ENCODE measurements around the gene PHACTR4. TPM values are rescaled to one million over a fixed set of nuclear protein-coding genes. Genes with fewer than 3 reads are reported as not detected.

PHACTR4 gene
- total and polyA plus RNA-seq, 9 of the 15 experiments (the other 6 are each of a cell fraction or from before 2014, with no cell fraction given) = 6.4 to 43.6 (median 14.2) TPM

- TF ChIP-seq HCFC1 (IDR thresholded peaks at IDR 0.05; ENCODE audit: low read depth, low read length) (no peak), CBFA2T3 (IDR thresholded peaks at IDR 0.05) (no peak), RNF2 (IDR thresholded peaks at IDR 0.05) (no peak), U2AF1 (optimal IDR thresholded peaks at IDR 0.05; ENCODE audit: low read depth, low read length) (no peak), ZNF79 (CRISPR knock-in tag; IDR thresholded peaks at IDR 0.05; ENCODE audit: low read depth) (no peak), RBM34 (IDR thresholded peaks at IDR 0.05; ENCODE audit: borderline replicate concordance, insufficient read depth, low read length) (no peak), ILF3 (IDR thresholded peaks at IDR 0.05; ENCODE audit: borderline replicate concordance) (peak; percentile 81; the same call in 1 of the 2 replicates), RB1 (IDR thresholded peaks at IDR 0.05; ENCODE audit: low read depth) (no peak), GTF2F1 (IDR thresholded peaks at IDR 0.05; ENCODE audit: low read depth, low read length) (no peak; the same call in 1 of the 2 replicates), EP400 (IDR thresholded peaks at IDR 0.05) (peak; percentile 54; the same call in 1 of the 2 replicates), HES1 (IDR thresholded peaks at IDR 0.05; ENCODE audit: low read depth) (no peak), DMBX1 (CRISPR knock-in tag; IDR thresholded peaks at IDR 0.05; ENCODE audit: borderline replicate concordance) (no peak), TEAD2 (tag; IDR thresholded peaks at IDR 0.05) (no peak), RFX1 (IDR thresholded peaks at IDR 0.05) (no peak; the same call in 1 of the 2 replicates), SRSF7 (optimal IDR thresholded peaks at IDR 0.05; ENCODE audit: low read depth, low read length) (no peak)
- TF ChIP-seq, protein P1, sequence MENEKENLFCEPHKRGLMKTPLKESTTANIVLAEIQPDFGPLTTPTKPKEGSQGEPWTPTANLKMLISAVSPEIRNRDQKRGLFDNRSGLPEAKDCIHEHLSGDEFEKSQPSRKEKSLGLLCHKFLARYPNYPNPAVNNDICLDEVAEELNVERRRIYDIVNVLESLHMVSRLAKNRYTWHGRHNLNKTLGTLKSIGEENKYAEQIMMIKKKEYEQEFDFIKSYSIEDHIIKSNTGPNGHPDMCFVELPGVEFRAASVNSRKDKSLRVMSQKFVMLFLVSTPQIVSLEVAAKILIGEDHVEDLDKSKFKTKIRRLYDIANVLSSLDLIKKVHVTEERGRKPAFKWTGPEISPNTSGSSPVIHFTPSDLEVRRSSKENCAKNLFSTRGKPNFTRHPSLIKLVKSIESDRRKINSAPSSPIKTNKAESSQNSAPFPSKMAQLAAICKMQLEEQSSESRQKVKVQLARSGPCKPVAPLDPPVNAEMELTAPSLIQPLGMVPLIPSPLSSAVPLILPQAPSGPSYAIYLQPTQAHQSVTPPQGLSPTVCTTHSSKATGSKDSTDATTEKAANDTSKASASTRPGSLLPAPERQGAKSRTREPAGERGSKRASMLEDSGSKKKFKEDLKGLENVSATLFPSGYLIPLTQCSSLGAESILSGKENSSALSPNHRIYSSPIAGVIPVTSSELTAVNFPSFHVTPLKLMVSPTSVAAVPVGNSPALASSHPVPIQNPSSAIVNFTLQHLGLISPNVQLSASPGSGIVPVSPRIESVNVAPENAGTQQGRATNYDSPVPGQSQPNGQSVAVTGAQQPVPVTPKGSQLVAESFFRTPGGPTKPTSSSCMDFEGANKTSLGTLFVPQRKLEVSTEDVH (IDR thresholded peaks at IDR 0.05; ENCODE audit: low read depth, partially characterized antibody) = peak; percentile 79
- TF ChIP-seq, protein P2, sequence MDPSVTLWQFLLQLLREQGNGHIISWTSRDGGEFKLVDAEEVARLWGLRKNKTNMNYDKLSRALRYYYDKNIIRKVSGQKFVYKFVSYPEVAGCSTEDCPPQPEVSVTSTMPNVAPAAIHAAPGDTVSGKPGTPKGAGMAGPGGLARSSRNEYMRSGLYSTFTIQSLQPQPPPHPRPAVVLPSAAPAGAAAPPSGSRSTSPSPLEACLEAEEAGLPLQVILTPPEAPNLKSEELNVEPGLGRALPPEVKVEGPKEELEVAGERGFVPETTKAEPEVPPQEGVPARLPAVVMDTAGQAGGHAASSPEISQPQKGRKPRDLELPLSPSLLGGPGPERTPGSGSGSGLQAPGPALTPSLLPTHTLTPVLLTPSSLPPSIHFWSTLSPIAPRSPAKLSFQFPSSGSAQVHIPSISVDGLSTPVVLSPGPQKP (CRISPR knock-in tag; IDR thresholded peaks at IDR 0.05) = no peak
- TF ChIP-seq, protein P3, sequence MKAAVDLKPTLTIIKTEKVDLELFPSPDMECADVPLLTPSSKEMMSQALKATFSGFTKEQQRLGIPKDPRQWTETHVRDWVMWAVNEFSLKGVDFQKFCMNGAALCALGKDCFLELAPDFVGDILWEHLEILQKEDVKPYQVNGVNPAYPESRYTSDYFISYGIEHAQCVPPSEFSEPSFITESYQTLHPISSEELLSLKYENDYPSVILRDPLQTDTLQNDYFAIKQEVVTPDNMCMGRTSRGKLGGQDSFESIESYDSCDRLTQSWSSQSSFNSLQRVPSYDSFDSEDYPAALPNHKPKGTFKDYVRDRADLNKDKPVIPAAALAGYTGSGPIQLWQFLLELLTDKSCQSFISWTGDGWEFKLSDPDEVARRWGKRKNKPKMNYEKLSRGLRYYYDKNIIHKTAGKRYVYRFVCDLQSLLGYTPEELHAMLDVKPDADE (conservative IDR thresholded peaks at IDR 0.05; ENCODE audit: control insufficient read depth, low read depth, low read length) = peak; percentile 62
- TF ChIP-seq, protein P4, sequence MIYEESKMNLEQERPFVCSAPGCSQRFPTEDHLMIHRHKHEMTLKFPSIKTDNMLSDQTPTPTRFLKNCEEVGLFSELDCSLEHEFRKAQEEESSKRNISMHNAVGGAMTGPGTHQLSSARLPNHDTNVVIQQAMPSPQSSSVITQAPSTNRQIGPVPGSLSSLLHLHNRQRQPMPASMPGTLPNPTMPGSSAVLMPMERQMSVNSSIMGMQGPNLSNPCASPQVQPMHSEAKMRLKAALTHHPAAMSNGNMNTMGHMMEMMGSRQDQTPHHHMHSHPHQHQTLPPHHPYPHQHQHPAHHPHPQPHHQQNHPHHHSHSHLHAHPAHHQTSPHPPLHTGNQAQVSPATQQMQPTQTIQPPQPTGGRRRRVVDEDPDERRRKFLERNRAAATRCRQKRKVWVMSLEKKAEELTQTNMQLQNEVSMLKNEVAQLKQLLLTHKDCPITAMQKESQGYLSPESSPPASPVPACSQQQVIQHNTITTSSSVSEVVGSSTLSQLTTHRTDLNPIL (CRISPR knock-in tag; IDR thresholded peaks at IDR 0.05) = no peak
Measured at GRCh38 chr1:28509705-28510272, 140.2 kb downstream of the PHACTR4 start (continued).

Measured in K562 (cell line).